Measurements from ENCODE around the gene NPIPB2.
A peak's percentile ranks its signal among the peaks of the same experiment; 100 is the strongest.

The NPIPB2 gene

GRCh38 chr16:11913425-11914079, 28.3 kb downstream of the NPIPB2 start:
- no peak for DNase-seq (ENCODE audit: low read depth)
- TF ChIP-seq CTCF (IDR thresholded peaks at IDR 0.05; ENCODE audit: low read length, missing control alignments), result no peak
- H3K4me3 ChIP-seq (replicated peaks; ENCODE audit: low read depth, low read length), result peak overlapping the region; percentile 85

- no peak for DNase-seq (ENCODE audit: low read depth)
- no peak for TF ChIP-seq CTCF (IDR thresholded peaks at IDR 0.05; ENCODE audit: low read length, missing control alignments)
- no peak overlapping the region for H3K4me3 ChIP-seq (replicated peaks; ENCODE audit: low read depth, low read length)
Measured at GRCh38 chr16:11909653-11910545, 31.9 kb downstream of the NPIPB2 start.

- no peak for DNase-seq (ENCODE audit: low read depth)
- no peak for TF ChIP-seq CTCF (IDR thresholded peaks at IDR 0.05; ENCODE audit: low read length, missing control alignments)
- no peak overlapping the region for H3K4me3 ChIP-seq (replicated peaks; ENCODE audit: low read depth, low read length)
Measured at GRCh38 chr16:11907160-11907970, 34.5 kb downstream of the NPIPB2 start.

- no peak overlapping the region for H3K4me3 ChIP-seq (replicated peaks; ENCODE audit: low read depth, low read length)
- no peak for TF ChIP-seq CTCF (IDR thresholded peaks at IDR 0.05; ENCODE audit: low read length, missing control alignments)
- no peak for DNase-seq (ENCODE audit: low read depth)
Measured at GRCh38 chr16:11903906-11904305, 37.9 kb downstream of the NPIPB2 start.

- DNase-seq (ENCODE audit: low read depth), result no peak
- H3K4me3 ChIP-seq (replicated peaks; ENCODE audit: low read depth, low read length), result no peak overlapping the region
- TF ChIP-seq CTCF (IDR thresholded peaks at IDR 0.05; ENCODE audit: low read length, missing control alignments), result no peak
Measured at GRCh38 chr16:11901091-11901490, 40.8 kb downstream of the NPIPB2 start.

GRCh38 chr16:11896486-11897176, 45.2 kb downstream of the NPIPB2 start:
- DNase-seq (ENCODE audit: low read depth), result peak; percentile 62
- no peak for TF ChIP-seq CTCF (IDR thresholded peaks at IDR 0.05; ENCODE audit: low read length, missing control alignments)
- H3K4me3 ChIP-seq (replicated peaks; ENCODE audit: low read depth, low read length), result no peak overlapping the region
